ENCODE data around the gene GALNT18.

GALNT18 gene

GRCh38 chr11:11281626-11282025 is 340.2 kb downstream of the GALNT18 start:
- DNase-seq: no peak

- no peak for DNase-seq
Measured at GRCh38 chr11:11280826-11281225, 341.0 kb downstream of the GALNT18 start.

- DNase-seq: no peak
Measured at GRCh38 chr11:11279956-11280689, 341.7 kb downstream of the GALNT18 start.

- no peak for DNase-seq
Measured at GRCh38 chr11:11272254-11272653, 349.6 kb downstream of the GALNT18 start.

GRCh38 chr11:11270236-11270775 is 351.5 kb downstream of the GALNT18 start:
- no peak for DNase-seq

- DNase-seq: no peak
Measured at GRCh38 chr11:11268706-11269105, 353.1 kb downstream of the GALNT18 start.

GRCh38 chr11:11268119-11268518 is 353.7 kb downstream of the GALNT18 start:
- DNase-seq: no peak

GRCh38 chr11:11267312-11267711 is 354.5 kb downstream of the GALNT18 start:
- no peak for DNase-seq

GRCh38 chr11:11265994-11266606 is 355.7 kb downstream of the GALNT18 start:
- DNase-seq: peak in 19 of 56 donors; percentile 3 to 68 (median 13)

GRCh38 chr11:11265320-11265719 is 356.5 kb downstream of the GALNT18 start:
- no peak for DNase-seq

- no peak for DNase-seq
Measured at GRCh38 chr11:11263238-11264005, 358.4 kb downstream of the GALNT18 start.

- DNase-seq: no peak
Measured at GRCh38 chr11:11262171-11262920, 359.5 kb downstream of the GALNT18 start.

- no peak for DNase-seq
Measured at GRCh38 chr11:11261629-11262028, 360.2 kb downstream of the GALNT18 start.

- no peak for DNase-seq
Measured at GRCh38 chr11:11260903-11261302, 360.9 kb downstream of the GALNT18 start.

GRCh38 chr11:11253995-11254394 is 367.8 kb downstream of the GALNT18 start:
- no peak for DNase-seq

- no peak for DNase-seq
Measured at GRCh38 chr11:11253497-11253896, 368.3 kb downstream of the GALNT18 start.

- no peak for DNase-seq
Measured at GRCh38 chr11:11252403-11252802, 369.4 kb downstream of the GALNT18 start.

GRCh38 chr11:11251394-11251970 is 370.3 kb downstream of the GALNT18 start:
- no peak for DNase-seq

- no peak for DNase-seq
Measured at GRCh38 chr11:11250470-11250869, 371.3 kb downstream of the GALNT18 start.

- DNase-seq: no peak
Measured at GRCh38 chr11:11247576-11247975, 374.2 kb downstream of the GALNT18 start.

- no peak for DNase-seq
Measured at GRCh38 chr11:11247086-11247485, 374.7 kb downstream of the GALNT18 start.

All from nucleus accumbens (tissue), 56 donors.